BLaER1 (cell line): ENCODE data around the gene NUP85.

Experiments
- H3K27ac ChIP-seq: shearing (Covaris generic); formaldehyde crosslinking; 2 replicates; pipeline ENCODE4 v1.8.1; 2022
- H3K27me3 ChIP-seq: shearing (Covaris generic); formaldehyde crosslinking; 2 replicates; pipeline ENCODE4 v1.8.1; 2022
- H3K36me3 ChIP-seq: shearing (Covaris generic); formaldehyde crosslinking; 2 replicates; pipeline ENCODE4 v1.8.1; 2022
- H3K4me1 ChIP-seq: shearing (Covaris generic); formaldehyde crosslinking; 2 replicates; pipeline ENCODE4 v1.8.1; 2022
- H3K4me2 ChIP-seq: shearing (Covaris generic); formaldehyde crosslinking; 2 replicates; pipeline ENCODE4 v1.8.1; 2022
- H3K4me3 ChIP-seq: shearing (Covaris generic); formaldehyde crosslinking; 2 replicates; pipeline ENCODE4 v1.8.1; 2022
- H3K9ac ChIP-seq: shearing (Covaris generic); formaldehyde crosslinking; 2 replicates; pipeline ENCODE4 v1.8.1; 2022
- H3K9me3 ChIP-seq: shearing (Covaris generic); formaldehyde crosslinking; 2 replicates; pipeline ENCODE4 v1.8.1; 2022
- H4K20me1 ChIP-seq: shearing (Covaris generic); formaldehyde crosslinking; 2 replicates; pipeline ENCODE4 v1.8.1; 2022
- Cebpa-rat ChIP-seq: shearing (Covaris generic); IDR thresholded peaks from 2 replicates; pipeline ENCODE4 v1.8.1; 2022

NUP85 gene

DNA sequence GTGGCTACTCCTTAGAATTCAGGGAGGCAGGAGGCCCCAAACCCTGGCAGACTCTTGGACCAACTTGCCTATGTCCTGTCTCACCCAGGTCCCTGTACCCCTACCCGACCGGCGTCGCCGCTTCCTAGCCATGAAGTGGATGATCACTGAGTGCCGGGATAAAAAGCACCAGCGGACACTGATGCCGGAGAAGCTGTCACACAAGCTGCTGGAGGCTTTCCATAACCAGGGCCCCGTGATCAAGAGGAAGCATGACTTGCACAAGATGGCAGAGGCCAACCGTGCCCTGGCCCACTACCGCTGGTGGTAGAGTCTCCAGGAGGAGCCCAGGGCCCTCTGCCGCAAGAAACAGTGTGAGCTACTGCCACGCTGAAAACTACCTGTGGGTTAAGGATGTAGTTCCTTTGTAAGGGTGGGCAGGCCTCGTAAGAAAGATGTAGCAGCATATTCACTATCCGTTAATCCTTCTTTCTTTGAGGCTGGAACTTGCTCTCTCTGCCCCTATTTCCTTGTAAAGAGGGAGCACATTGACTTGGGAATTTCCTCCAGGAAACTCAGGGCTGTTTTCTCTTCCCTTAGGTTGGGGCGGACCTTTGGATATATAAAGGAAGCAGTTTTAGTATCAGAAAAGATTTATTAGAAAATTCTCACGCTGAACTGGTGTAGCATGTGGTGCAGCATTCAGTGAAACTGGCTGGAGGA is 60.3 kb downstream of the NUP85 start:
- Histone ChIP-seq H3K27ac (no peak overlapping the region), H3K27me3 (no peaks in the 10 kb centered on the region), H3K4me1 (peaks cover 38% of the 10 kb centered on the region), H3K4me2 (no peak overlapping the region), H3K9ac (no peak overlapping the region), H3K4me3 (no peak overlapping the region), H4K20me1 (peaks cover 9% of the 10 kb centered on the region; the same call in 1 of the 2 replicates), H3K36me3 (peaks cover 48% of the 10 kb centered on the region), H3K9me3 (no peaks in the 10 kb centered on the region)
- TF ChIP-seq Cebpa-rat: no peak

DNA sequence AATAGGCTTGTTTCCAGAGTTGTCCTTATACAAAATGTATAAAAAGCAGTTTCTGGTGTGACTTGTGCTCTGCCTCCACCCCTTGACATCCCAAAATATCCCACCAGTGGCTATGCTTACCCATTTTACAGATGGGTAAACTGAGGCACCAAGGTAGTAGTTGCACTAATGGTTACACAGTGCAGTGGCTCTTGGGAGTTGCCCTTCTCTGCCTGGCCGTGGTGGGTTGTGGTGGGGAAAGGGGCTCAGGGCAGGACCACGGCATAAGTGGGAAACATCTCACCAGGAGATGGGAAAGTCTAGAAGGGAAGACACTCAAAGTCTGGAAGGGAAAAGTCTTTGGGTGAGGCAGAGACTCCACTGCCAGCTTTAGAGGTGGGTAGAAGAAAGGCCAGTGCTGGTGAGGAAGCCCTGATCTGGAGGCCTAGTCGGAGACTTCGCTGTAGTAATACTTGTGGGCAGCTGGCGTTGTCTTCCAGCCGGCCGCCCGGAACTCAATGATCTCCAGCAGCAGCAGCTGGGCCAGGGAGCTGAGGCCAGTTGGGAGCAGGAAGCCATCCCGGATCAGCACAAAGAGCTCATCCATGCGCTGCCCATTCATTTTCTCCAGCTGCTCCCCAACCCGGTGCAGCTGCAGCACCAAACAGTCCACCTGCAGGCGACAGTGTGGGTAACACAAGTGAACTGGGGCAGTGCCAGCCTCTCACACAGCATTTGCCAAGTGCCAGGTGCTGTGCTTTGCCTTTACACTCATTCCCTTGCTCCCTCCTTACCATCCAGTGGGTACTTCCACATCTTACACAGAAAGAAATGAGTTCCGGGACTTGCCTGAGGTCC is 61.1 kb downstream of the NUP85 start:
- H3K9ac ChIP-seq: no peak overlapping the region

DNA sequence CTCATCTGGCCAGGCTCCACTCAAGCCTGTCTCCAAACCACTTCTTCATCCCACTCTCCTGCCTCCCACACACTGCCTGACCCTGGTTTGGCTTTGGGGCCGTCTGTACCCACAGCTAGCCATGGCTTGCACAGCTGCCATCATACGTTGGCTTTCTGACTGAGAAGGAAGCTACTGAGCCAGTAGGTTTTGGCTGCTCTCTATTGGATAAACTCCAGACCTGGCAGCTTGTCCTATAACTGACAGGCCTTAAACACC is 61.6 kb downstream of the NUP85 start:
- no peak overlapping the region for H3K27ac ChIP-seq
- H3K9ac ChIP-seq: no peak overlapping the region
- peaks cover 42% of the 10 kb centered on the region for H3K4me1 ChIP-seq
- H3K4me2 ChIP-seq: no peak overlapping the region
- H3K9me3 ChIP-seq: no peaks in the 10 kb centered on the region
- TF ChIP-seq Cebpa-rat: no peak
- H3K36me3 ChIP-seq: peaks cover 48% of the 10 kb centered on the region
- H4K20me1 ChIP-seq: peaks cover 9% of the 10 kb centered on the region
- no peak overlapping the region for H3K4me3 ChIP-seq
- no peaks in the 10 kb centered on the region for H3K27me3 ChIP-seq

More for the DNA sequence above, 61.1 kb downstream of the NUP85 start:
- H3K4me1 ChIP-seq: peaks cover 38% of the 10 kb centered on the region
- H3K27ac ChIP-seq: no peak overlapping the region
- no peak for TF ChIP-seq Cebpa-rat
- no peaks in the 10 kb centered on the region for H3K9me3 ChIP-seq
- no peak overlapping the region for H3K4me2 ChIP-seq
- peaks cover 48% of the 10 kb centered on the region for H3K36me3 ChIP-seq
- H3K4me3 ChIP-seq: no peak overlapping the region
- peaks cover 5% of the 10 kb centered on the region; the same call in 1 of the 2 replicates for H4K20me1 ChIP-seq
- no peaks in the 10 kb centered on the region for H3K27me3 ChIP-seq

DNA sequence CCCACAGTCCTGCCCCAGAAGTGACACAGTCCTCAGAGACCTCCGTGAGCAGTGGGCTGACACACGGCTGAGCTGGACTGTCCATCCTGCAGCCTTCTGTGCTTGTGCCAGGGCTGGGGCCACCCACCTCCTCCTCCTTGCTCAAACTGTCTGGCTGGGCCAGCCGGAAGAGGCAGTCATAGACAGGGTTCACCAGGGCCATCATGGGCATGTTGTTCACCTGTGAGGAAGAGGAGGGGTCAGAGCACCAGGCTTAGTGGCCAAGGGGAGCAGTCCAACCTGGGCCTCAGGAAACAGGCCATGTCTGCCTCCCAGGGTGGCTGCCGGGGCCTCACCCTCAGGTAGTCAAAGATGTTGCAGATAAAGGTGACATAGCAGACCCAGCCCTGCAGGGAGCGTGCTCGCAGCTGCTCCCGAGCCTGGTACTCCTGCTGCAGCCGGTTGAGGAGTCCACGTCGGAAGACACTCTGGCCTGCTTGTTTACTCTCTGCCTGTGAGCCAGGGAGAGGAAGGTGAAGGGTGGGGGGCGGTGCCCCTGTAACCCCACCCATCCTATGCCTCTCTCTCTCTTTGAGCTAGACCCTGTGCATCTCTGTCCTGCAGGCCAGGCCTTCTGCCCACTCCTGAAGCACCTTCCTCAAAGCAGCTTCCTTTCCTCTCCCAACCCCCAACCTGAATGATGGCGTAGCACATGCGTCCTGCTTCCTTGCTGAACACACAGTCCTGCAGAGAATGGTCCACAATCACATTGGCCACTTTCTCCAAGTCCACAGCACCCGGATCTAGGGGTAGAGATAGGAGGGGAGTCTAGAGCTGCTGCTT is 62.1 kb downstream of the NUP85 start:
- Histone ChIP-seq H3K4me3 (no peak overlapping the region), H4K20me1 (peaks cover 14% of the 10 kb centered on the region), H3K27me3 (no peaks in the 10 kb centered on the region), H3K36me3 (peaks cover 50% of the 10 kb centered on the region), H3K4me2 (no peak overlapping the region), H3K4me1 (peaks cover 43% of the 10 kb centered on the region), H3K9me3 (no peaks in the 10 kb centered on the region), H3K27ac (no peak overlapping the region), H3K9ac (no peak overlapping the region)
- no peak for TF ChIP-seq Cebpa-rat

DNA sequence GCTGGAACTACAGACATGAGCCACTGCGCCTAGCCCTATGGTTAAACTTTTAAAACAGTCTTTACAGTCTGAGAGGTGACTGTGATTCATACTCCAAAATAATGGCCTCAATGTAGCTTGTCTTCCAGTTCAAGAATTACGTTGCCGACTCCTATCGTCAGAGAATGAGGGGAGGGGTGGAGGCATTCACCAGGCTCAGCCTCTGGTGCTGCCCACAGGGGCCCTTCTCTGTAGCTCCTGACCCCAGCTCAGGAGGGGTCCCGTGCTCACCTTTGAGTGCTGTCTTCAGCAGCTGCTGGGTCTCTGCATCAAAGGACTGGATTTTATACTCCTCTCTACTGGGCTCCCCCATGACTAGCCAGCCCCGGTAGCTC is 64.4 kb downstream of the NUP85 start:
- peak overlapping the region; percentile 92 for H3K27ac ChIP-seq

DNA sequence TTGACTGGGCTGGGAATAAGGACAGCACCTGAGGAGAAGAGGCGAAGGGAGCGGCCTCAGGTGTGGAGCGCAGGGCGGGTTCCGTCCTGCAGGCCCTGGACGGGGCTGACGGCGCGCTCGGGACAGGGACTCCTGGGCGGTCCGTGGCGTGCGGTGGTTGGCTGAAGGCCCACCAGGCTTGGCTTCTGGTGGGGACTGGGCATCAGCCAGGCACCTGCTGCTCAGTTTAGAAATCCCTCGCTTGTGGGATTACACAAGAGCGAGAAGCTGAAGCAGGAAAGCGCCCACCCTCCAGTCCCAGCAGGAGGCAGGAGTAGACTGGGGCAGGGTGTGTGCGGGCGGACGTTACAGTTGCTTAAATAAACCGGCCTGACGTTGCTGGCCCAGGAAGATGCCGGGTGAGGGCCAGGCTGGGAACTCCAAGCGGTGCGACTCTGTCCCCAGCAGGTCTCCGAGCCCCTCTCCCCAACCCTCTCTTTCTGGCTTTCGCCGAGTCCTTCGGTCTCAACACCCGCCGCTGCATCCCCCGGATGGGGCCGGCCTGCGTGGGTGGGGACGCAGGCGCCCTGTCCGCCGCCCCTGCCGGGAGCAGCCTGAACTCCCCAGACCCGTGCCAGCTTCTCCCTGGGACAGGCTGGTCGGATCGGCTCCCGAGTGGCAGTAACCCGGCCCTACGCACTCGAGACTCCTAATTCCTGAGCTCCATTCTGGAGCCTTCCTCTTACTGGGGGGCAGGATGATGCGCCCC is 64.9 kb downstream of the NUP85 start:
- H3K4me3 ChIP-seq: peak overlapping the region; percentile 96
- peak overlapping the region; percentile 92 for H3K27ac ChIP-seq
- no peaks in the 10 kb centered on the region for H3K9me3 ChIP-seq
- H3K4me1 ChIP-seq: peaks cover 36% of the 10 kb centered on the region
- H3K4me2 ChIP-seq: peak overlapping the region; percentile 96
- TF ChIP-seq Cebpa-rat: peak; percentile 72; the same call in 1 of the 2 replicates
- H4K20me1 ChIP-seq: peaks cover 21% of the 10 kb centered on the region
- H3K27me3 ChIP-seq: no peaks in the 10 kb centered on the region
- peaks cover 54% of the 10 kb centered on the region for H3K36me3 ChIP-seq
- peak overlapping the region; percentile 95 for H3K9ac ChIP-seq

More for the DNA sequence above, 64.4 kb downstream of the NUP85 start:
- peak overlapping the region; percentile 96 for H3K4me2 ChIP-seq
- no peaks in the 10 kb centered on the region for H3K9me3 ChIP-seq
- TF ChIP-seq Cebpa-rat: no peak
- H4K20me1 ChIP-seq: peaks cover 21% of the 10 kb centered on the region
- H3K4me1 ChIP-seq: peaks cover 36% of the 10 kb centered on the region
- peaks cover 54% of the 10 kb centered on the region for H3K36me3 ChIP-seq
- H3K27me3 ChIP-seq: no peaks in the 10 kb centered on the region
- H3K4me3 ChIP-seq: peak overlapping the region; percentile 96
- H3K9ac ChIP-seq: peak overlapping the region; percentile 95

DNA sequence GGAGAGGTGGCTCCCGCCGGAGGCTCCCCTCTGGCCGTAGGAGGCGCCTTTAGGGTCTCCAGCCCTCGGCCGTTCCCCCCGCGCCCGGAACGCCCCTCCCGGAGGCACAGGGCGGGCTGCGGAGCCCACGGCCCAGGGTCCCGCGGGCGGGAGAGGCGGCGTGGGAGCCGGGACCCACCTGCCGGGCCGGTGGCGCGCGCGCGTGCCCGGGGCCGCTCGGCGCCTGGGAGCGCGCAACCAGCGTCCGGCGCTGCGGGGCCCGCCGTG is 65.4 kb downstream of the NUP85 start, which contains the start of gene MIF4GD:
Gene MIF4GD, minus strand, starts transcription at position 266 of the 267 bp plus-strand sequence. CDS start 1,036 bp downstream, outside the sequence.
- Histone ChIP-seq H3K4me3 (peak within 1 kb of the TSS; percentile 96), H3K9ac (peak within 1 kb of the TSS; percentile 95), H3K27ac (peak within 1 kb of the TSS; percentile 92), H3K36me3 (peaks cover 53% of the 10 kb centered on the region), H3K4me1 (peaks cover 36% of the 10 kb centered on the region), H3K4me2 (peak within 1 kb of the TSS; percentile 96), H3K27me3 (no peaks in the 10 kb centered on the region), H4K20me1 (peaks cover 21% of the 10 kb centered on the region), H3K9me3 (no peaks in the 10 kb centered on the region)
- no peak for TF ChIP-seq Cebpa-rat

DNA sequence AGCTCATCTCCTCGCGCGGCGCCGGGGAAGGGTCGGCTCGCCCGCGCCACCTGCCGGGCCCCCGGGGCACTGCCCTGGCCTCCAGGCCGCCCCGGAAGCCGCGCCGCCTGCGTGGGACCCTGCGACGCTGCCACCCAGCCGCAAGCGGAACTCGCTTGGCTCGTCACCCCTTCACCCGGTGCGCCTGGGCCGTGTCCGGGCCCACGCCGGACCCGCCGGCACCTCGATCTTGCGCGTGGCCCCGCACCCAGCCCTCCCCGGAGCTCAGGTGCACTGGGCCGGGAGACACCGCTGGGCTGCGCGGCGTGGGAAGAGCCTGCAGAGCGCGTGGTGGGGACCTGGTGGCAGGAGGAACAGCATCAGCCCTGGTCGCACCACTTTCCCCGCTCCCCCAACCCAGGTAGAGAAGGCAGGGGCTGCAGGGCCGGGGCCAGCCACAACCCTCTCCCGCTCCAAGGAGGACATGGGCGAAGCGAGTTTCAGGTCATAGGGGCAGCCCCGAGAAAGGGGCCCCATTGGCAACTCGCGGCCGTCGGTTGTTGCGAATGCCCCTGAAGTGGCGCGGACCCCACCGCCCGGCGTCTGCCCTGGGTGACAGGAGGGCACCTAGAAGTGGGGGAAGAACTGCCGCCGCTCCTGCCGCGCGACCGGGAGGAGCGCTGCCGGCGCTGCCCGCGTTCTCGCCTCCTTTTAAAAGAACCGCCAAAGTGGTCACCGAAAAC is 65.9 kb downstream of the NUP85 start:
- peaks cover 53% of the 10 kb centered on the region for H3K36me3 ChIP-seq
- peak overlapping the region; percentile 96 for H3K4me3 ChIP-seq
- H3K4me1 ChIP-seq: peaks cover 36% of the 10 kb centered on the region
- peak overlapping the region; percentile 92 for H3K27ac ChIP-seq
- peak overlapping the region; percentile 96 for H3K4me2 ChIP-seq
- peak overlapping the region; percentile 95 for H3K9ac ChIP-seq
- H4K20me1 ChIP-seq: peaks cover 17% of the 10 kb centered on the region
- no peaks in the 10 kb centered on the region for H3K27me3 ChIP-seq
- no peaks in the 10 kb centered on the region for H3K9me3 ChIP-seq
- TF ChIP-seq Cebpa-rat: no peak
